Measurements from ENCODE around the gene LSS.

Gene LSS

DNA sequence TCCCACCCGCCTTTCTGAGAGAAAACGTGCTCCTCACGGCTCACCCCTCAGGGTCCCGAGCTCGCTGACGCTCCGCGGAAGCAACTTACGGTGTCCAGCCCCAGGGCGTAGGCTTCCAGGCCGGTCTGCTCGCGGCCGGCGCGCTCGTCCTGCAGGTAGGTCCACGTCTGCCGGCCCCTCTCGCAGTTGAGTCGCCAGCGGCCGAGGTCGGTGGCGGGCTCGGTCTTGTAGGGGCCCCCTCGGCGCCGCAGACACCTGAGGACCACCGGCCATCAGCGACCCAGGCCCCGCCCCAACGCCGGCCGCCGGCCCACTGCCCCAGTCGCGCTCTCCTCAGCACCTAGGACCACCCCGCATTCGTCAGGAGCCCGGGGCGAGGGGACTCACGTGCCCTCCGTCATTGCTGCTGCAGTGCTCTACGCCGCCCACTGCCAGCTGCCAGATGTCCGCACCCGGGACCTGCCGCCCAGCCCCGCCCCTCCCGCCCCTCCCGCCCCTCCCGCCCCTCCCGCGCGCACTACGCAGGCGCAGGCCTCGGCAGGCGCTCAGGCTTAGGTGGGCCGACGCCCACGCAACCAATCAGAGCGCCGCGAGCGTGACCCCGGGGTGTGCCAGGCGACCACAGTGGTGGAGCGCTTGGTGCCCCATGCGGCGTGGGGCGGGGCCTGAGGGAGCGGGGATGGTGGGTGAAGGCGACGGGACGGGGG is at the start of gene LSS:
Gene LSS (minus strand): TSS at position 430 of the 707 bp plus-strand sequence. CDS start 29 bp downstream, at position 401.
- peak; percentile 96 for DNase-seq (ENCODE audit: low read depth, low spot score)

DNA sequence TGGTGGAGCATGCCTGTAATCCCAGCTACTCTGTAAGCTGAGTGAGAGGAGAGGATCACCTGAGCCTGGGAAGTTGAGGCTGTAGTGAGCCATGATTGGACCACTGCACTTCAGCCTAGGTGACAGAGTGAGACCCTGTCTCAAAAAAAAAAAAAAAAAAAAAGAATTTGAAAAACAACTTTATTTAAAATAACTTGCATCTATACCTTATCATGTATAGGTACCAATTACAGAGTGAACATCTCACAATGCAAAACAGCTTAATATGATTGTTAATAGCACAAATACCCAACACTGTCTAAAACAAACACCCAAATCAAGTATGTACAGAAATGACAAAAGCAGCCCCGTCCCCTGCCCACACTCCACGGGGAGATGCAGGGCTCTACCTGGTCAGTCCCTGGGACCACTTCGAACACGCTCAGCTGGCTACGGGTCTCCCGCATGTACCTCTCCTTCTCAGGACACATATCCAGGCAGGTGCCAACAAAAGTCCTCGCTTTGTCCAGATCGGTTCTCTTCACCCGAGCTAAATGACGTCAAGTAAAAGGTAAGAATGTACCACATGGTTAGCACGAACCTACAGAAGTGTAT is 46.3 kb upstream of the LSS start:
- no peak for DNase-seq (ENCODE audit: low read depth, low spot score)

DNA sequence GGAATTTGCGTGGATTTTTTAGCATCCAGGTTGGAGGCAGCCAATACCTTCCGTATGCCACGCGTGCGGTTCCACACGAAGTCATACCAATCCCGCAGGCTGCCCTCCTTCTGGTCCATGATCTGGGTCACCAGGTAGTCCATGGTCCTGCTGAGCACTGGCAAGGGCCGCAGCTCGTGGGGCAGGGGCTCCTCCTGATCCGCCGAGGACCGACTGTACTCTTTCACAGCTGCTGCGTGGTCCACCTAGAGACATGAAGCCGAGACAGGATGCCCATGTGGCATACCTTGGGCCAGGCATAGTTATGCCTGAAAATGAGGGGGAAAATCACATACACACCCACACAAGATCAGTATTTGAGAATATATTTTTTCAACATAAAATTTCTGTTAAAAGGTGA is 44.8 kb upstream of the LSS start:
- no peak for DNase-seq (ENCODE audit: low read depth, low spot score)

DNA sequence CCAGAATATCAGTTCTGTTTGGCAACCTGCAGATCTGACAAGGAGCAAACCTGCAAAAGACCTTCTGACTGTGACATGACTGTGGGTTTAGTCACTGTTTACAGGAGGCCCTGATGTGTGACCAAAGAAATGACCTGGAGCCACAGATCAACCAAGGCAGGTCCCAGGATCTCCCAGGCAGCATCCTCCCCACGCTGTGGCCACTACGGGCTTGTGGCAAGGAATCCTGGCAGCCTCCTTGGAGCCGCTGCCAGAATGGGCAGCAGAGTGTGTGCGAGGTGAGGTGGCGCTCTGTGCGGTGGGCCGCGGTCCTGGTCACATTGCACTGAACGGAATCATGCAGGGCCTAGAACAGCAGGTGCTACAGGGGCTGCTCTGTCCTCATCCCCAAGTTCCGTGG is 40.9 kb upstream of the LSS start:
- DNase-seq (ENCODE audit: low read depth, low spot score): no peak

DNA sequence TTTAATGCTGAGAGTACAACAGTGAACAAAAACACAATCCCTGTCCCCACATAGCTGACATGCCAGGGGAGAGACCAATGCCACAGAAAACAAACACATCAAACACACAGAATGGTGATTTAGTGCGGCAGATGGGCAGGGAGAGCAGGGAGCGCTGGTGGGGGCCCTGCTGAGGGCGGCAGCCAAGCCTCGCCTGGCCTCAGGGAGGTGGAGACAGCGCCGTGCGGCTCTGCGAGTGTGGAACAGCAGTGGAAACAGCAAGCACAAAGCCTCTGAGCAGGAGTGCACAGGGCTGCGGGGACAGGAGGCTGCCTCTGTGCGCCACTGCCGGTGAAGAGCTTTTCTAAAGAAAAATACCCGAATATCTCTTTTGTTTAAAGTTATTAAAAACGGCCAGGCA is 39.8 kb upstream of the LSS start:
- no peak for DNase-seq (ENCODE audit: low read depth, low spot score)

DNA sequence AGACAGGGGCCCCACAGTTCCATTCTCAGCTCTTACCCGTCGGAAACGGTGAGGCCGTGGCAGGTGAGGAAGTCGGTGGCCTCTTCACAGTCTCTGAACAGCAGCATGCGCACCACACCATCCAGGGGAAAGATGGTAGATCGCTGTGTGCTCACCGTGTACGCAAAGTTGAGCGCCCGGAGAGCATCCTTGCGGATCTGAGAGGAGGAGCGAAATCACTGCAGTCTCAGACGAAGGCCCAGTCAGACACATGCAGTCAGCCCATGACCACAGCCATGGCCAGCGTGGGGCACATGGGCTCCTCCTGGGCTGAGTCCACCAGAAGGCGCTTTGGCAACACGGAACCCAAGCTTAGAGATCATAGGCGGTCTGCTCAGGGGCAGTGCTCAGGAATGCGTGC is 38.4 kb upstream of the LSS start:
- no peak for DNase-seq (ENCODE audit: low read depth, low spot score)

DNA sequence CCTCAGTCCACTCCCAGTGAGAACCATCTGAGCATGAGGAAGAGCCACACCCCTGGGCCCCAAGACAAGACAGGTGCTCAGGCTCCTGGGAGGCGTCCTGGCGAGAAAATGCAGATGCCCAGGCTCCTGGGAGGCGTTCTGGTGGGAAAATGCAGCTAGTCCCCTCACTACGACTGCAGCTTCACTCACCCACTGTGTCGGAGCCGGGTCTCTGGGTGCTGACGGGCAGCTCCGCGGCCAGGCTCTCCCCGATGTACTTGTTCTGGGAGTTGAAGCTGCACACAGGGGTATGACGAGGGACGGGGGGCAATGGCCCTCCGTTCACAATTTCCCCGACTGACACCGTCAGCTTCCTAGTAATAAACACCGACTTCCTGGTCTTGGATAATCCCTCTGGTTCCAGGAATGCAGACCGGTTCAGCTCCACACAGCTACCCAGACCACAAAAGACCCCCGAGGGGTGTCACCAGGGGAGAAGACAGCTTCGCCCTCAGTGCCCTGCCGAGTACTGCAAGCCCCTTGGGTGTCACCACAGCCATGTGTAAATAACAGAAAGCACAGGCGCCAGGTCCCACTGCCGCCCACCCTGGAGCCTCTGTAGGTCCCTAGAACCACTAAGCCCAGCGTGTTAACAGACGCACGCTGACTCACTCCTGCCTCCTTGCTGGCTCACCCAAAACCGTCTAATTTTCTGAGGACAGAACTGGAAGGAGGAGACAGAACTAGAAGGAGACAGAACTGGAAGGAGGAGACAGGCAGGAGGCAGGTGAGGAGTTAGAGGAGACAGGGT is 37.4 kb upstream of the LSS start:
- no peak for DNase-seq (ENCODE audit: low read depth, low spot score)

DNA sequence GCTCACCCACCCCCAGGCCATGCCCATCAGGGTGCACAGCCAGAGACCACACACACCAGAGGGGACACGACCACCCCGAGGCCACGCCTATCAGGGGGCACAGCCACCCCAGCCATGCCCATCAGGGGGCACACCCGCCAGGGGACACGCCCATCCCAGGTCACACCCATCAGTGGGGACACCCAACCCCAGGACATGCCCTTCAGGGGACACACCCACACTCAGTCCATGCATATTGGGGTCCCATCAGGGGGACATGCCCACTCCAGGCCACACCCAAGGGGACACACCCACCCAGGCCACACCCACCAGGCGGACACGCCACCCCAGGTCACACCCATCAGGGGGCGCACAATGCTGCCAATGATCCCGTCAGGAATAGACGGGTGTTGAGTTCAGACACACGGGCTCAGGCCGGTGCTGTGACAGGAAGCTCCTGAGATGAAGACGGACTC is 36.1 kb upstream of the LSS start:
- no peak for DNase-seq (ENCODE audit: low read depth, low spot score)

DNA sequence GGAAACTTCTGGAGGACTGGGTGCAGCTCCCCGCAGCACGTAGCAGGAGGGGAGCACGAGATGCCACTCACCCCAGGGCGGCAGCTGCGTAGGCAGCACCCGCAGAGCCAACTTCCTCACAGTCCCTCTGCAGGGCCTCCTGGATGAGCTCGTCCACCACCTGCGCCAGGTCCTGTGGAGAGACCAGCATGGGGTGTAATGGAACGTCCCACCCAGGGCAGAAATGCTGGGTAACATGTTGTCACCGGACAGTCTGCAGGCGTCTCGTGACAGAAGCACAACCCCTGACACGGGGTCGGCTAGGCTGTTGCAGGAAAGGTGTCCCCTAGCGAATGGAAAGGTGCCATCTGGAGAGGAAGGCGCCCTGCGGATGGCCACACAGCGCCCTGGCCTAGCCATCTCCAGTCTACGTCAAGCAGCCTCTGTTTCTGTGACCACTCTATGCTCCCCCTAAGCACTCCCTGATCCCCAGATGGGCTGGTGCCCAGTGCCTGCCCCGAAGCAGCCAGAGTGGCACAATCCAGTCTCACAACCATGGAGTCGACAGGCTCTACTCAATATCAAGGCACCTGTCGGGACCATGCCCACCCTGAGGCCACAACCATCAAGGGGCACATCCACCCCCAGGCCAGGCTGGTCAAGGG is 35.6 kb upstream of the LSS start:
- no peak for DNase-seq (ENCODE audit: low read depth, low spot score)

DNA sequence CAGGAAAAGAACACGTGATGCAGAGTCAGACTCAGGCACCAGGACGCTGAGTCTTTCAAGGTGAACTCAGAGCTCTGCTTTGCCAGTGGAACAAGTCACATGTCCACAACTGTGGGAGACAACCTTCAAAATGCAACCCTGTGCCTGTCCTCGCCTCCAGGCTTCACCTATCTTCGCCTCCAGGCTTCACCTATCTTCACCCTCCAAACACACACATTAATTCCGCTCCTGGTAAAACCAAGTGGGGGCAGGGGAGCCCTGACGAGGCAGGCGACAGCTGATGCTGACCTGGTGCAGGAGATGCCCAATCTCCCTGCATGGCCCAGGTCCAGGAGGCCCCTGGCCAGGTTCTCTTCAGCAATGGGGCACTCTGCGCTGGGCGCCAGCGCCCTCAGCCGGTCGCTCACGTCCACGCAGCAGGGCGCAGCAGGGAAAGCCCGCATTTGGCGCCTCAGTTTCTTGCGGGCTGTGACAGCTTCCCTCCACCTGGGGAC is 28.0 kb upstream of the LSS start:
- DNase-seq (ENCODE audit: low read depth, low spot score): no peak

DNA sequence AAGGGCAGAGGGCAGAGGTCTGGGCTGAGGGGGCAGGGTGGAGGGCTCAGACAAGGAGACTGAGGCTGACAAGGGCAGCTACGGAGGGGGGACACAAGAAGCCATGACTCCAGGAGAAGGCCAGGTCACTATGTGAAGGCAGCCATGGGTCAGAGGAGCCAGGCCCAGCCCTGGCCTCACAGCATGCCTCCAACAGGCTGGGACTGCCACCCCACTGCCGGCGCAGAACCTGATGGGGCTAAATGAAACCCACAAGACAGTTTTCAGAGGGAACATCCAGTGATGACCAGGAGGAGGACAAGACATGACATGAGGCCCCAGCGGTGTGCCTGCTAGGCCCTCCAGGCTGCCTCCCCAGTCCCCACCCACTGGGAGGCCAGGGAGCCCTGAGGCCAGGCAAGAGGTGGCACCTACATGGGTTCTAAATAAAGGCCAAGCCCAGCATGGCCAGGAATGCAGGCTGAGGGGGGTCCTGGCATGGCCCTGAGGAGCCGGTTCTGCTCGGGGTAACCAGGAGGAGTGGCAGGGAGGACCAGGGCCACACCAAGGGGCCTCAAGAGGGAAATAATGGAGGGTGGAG is 27.3 kb upstream of the LSS start:
- DNase-seq (ENCODE audit: low read depth, low spot score): no peak

DNA sequence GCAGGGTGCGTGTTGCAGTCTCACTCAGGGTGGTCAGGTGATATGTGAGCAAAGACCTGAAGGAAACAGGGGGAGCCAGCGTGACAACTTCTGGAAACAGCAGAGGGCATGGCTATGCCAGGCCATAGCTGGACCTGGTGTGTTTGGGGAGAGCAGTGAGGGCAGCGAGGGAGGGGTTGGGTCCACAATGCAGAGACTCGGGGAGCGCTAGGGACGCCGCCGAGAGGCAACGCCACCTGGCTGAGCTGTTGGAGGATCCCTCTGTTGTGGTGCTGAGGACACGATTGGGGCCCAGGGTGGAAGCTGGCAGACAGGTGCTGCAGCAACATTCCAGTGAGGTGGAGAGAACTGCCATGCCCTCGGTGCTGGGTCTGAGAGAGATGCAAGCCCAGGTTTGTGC is 26.6 kb upstream of the LSS start:
- DNase-seq (ENCODE audit: low read depth, low spot score): no peak

DNA sequence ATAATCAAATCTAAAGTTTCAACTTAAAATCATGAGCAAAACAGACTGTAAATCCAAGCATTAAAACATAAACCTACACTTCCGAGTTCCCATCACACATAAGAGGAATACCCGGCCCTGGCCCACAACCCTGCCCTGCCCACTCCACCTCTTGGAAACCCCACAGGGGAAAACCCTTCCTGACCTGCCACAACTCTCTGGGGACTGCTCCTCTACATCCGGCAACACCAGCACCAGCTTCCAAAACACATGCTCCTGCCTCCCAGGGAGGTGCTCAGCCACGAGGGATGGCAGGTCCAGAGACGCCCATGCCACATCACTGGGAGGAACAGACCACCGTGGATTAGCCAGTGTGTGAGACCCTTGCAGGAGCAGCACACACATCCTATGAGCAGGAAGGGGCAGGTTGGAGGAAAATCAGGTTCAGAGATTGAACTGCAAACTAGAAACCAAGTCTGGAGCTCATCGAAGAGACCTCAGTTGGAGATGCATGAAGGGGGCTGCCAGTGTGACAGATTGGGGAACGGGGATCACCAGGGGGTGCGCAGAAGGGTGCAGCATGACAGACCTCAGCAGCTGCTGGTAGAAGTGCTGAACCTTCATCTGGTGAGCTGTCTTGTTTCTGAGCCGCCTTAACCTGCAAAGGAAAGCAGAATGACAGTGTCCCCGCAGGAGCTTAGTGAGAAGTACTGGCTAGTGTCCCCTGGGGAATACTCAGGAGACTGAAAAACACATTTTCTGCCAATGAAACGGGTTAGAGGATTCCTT is 25.8 kb upstream of the LSS start:
- DNase-seq (ENCODE audit: low read depth, low spot score): no peak

DNA sequence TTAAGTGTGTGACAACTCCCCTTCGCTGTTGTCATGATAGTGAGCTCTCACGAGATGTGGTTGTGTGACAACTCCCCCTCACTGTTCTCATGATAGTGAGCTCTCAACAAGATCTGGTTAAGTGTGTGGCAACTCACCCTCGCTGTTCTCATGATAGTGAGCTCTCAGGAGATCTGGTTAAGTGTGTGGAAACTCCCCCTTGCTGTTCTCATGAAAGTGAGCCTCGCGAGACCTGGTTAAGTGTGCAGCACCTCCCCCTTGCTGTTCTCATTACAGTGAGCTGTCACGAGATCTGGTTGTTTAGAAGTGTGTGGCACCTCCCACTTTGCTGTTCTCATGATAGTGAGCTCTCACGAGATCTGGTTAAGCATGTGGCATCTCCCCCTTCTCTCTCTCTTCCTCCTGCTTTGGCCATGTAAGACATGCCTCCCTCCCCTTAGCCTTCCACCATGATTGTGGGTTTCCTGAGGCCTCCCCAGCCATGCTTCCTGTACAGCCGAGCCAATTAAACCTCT is 25.1 kb upstream of the LSS start:
- DNase-seq (ENCODE audit: low read depth, low spot score): peak; percentile 28

DNA sequence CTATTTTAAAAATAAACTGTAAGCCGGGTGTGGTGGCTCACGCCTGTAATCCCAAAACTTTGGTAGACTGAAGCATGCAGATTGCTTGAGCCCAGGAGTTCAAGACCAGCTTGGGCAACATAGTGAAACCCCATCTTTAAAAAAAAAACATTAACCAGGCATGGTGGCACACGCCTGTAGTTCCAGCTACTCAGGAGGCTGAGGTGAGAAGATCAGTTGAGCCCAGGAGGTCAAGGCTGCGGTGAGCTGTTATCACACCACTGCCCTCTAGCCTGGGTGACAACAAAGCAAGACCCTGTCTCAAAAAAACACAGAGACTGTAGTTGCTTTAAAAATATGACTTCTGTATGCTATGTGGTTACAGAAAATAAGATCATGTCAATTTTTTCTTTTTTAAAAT is 24.3 kb upstream of the LSS start:
- no peak for DNase-seq (ENCODE audit: low read depth, low spot score)

DNA sequence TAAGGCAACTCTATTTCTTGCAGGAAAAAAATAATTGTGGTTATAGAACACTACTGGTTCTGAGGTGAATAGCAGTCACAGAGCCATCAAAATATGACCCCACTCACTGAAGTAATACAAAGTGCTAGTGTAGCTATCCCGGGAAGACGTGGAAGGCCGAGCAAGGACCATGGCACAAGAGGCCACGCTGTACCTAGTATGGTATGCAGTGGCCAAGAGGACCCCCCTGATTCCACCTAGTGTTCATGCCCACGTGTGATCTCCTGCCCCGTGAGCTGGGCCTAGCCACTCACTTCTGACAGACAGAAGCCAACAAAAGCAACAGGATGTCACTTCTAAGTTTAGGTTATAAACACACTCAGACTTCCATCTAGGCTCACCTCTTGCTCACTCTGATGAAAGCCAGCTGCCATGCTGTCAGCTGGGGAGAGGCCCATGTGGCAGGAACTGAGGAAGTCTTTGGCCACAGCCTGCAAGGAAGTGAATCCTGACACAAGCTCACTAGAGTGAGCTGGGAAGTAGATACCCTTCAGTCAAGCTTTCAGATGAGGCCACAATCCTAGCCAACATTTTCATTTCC is 21.7 kb upstream of the LSS start:
- no peak for DNase-seq (ENCODE audit: low read depth, low spot score)

DNA sequence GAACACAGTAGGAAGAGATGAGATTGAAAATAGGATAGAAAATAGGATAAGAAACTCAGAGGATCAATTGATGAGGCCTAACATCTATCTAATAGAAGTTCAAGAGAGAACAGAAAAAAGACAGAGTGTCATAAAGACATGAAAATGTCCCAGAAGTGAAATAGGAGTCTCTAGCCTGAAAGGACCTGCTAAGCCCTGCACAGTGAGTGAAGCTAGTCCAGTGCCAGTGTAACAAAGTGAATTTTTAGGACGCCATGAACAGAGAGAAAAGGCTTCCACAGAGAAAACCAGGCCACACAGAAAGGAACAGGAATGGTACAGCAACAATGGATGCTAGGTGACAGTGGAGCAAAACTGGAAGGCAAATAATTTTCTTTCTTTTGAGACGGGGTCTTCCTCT is 20.3 kb upstream of the LSS start:
- no peak for DNase-seq (ENCODE audit: low read depth, low spot score)

DNA sequence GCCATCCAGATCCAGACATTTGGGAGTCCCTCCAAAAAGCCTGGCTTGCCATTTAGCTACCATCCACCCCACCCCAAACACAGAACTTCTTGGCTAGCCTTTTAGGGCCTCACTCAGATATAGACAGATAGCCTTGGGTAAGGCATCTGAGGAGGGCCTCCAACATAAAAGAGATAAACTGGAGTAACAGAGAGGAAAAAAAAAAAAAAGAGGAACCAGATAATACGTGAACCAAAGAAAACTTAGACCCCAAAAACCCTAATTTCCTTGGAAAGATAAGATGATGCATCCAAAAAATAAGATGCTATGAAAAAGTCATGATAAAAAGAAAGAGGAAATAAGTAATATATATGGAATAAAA is 19.8 kb upstream of the LSS start:
- no peak for DNase-seq (ENCODE audit: low read depth, low spot score)

DNA sequence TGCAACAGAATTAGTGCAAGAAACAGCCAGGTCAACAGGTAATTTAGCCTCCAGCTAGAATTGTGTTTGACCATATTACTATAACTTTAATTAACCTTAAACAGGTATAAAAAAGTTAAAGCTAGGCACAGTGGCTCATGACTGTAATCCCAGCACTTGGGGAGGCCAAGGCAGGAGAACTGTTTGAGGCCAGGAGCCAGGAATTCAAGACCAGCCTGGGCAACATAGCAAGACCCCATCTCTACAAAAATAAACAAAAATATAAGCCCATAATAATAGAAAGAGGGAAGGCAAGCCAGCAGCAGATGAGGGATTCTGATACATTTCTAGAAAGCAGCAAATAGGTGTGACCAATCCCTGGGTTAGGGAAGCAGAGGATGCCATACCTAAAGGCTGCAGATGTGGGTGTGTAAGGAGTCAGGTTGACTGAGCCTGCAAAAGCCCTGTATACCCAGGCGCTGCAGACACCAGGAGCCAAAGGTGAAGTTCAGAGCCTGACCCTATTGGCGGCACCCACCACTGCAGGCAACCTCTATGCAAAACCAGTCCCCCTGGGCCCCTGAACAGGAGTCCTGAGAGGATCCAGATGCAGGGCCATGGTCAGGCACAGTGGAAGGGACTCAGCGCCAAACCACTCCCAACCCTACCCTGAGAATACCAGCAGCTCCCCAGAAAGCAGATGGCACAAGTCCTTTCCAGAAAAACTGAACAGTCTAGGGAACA is 19.3 kb upstream of the LSS start:
- DNase-seq (ENCODE audit: low read depth, low spot score): no peak

DNA sequence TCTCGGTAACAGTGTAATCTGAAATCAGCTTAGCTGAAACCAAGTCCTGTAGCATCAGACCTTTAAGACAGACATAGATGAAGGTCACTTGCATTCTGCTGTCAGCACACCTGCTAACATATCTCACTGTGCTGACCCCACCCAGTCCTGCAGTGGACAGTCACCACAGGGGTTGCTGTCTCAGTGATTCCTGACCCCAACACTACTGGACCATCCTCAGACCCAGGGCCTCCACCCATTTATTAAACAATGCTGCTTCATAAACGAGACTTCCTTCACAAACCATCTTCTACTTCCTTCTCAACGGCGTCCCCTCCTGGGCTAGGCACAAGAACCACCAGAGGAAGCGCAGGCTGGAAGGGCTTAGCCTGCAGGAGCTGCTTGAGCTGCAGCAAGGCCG is 17.8 kb upstream of the LSS start:
- DNase-seq (ENCODE audit: low read depth, low spot score): no peak

All from activated naive CD8-positive, alpha-beta T cell treated with anti-CD3 and anti-CD28 coated beads, Interleukin-2, amount 50 U/mL, for 16 hours (primary cell).